Calu3 (cell line): ENCODE measurements around the gene RASSF8. TPM values are rescaled to one million over a fixed set of nuclear protein-coding genes. Genes with fewer than 3 reads are reported as not detected.

Experiments
- BruUV-seq: library from RNA; stranded (reverse); fragments of 400-500 nt; replicated peaks from 2 replicates; lab custom pipeline; 2021; lab: Mats Ljungman, UMichigan
- CTCF ChIA-PET: fragments of 300-600 bp; sonication (Branson Sonifier 250); formaldehyde crosslinking; loops from one replicate; lab custom pipeline; 2022; ENCODE audit warnings: antibody characterized with exemption; lab: Charles Lee
- DNase-seq: peaks from one replicate; pipeline ENCODE4 v3.0.0; 2022
- H3K27ac Mint-ChIP-seq: one replicate; pipeline ENCODE4 v1.8.0; 2022; ENCODE audit warnings: mixed read lengths; ENCODE audit not compliant: unreplicated experiment
- H3K27me3 Mint-ChIP-seq: one replicate; pipeline ENCODE4 v1.8.0; 2022; ENCODE audit warnings: mixed read lengths; ENCODE audit not compliant: unreplicated experiment
- H3K36me3 Mint-ChIP-seq: one replicate; pipeline ENCODE4 v1.8.0; 2022; ENCODE audit warnings: mild to moderate bottlenecking, moderate library complexity, mixed read lengths; ENCODE audit not compliant: insufficient read depth, unreplicated experiment
- H3K4me1 Mint-ChIP-seq: one replicate; pipeline ENCODE4 v1.8.0; 2022; ENCODE audit warnings: mild to moderate bottlenecking, low read depth, mixed read lengths; ENCODE audit not compliant: unreplicated experiment
- H3K4me3 Mint-ChIP-seq: one replicate; pipeline ENCODE4 v1.8.0; 2022; ENCODE audit warnings: mild to moderate bottlenecking, low read depth, moderate library complexity, mixed read lengths; ENCODE audit not compliant: unreplicated experiment
- H3K9me3 Mint-ChIP-seq: one replicate; pipeline ENCODE4 v1.8.0; 2022; ENCODE audit warnings: low read depth, mixed read lengths; ENCODE audit not compliant: unreplicated experiment
- intact Hi-C: fragments of 100-400 bp; cut with micrococcal nuclease; formaldehyde crosslinking; loops from one replicate; pipeline ENCODE4 v1.10.0; 2022; ENCODE audit not compliant: unreplicated experiment
- total RNA-seq: library from RNA; stranded (reverse); gene quantifications from 2 replicates; pipeline ENCODE4 v1.2.3, GENCODE V29; 2022
- TF ChIP-seq, protein P1 (sequence below): fragments of 200-600 bp; IDR thresholded peaks from one replicate; pipeline ENCODE4 v1.8.0; 2022; ENCODE audit warnings: antibody characterized with exemption; ENCODE audit not compliant: unreplicated experiment

Gene RASSF8
- total RNA-seq, 1 experiment from 2014 or later, result 26.6 TPM

DNA sequence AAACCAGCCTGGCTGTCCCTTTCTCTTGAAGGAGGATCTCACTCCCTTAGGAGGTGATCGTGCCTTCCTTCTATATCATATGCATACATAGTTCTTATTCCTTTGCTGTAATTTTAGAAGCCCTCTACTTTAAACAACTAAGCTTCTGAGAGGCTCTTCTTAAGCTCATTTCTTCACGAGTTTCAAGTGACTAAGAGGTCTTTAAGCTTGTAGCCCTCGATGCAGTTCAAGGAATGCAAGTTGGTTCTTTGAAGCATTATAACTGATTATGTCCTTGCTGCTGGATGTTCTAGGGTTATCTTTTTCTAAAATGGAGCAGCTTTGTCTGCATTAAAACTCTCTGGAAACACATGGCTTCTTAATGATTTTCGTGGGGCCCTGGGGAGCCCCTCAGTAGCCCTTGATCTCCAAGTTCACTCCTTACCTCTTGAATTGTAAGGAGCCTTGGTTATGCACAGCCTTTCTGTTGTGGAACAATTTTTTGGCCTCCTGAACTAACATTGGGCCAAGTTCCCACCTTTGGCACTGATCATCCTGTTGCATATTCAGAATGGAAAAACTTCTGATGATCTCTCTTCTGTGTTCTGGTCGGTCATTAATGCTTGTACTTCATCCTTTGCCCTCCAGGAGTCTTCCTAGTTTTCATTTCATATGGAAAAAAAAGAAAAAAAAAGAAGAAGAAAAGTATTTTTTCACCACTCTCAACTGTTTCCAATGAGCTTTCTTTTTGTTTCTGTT, 12.6 kb downstream of the RASSF8 start:
- no peak for DNase-seq
- no peak overlapping the region for H3K27ac Mint-ChIP-seq
- no peaks in the 10 kb centered on the region for H3K36me3 Mint-ChIP-seq
- CTCF ChIA-PET, result no interaction called here
- TF ChIP-seq, protein P1, sequence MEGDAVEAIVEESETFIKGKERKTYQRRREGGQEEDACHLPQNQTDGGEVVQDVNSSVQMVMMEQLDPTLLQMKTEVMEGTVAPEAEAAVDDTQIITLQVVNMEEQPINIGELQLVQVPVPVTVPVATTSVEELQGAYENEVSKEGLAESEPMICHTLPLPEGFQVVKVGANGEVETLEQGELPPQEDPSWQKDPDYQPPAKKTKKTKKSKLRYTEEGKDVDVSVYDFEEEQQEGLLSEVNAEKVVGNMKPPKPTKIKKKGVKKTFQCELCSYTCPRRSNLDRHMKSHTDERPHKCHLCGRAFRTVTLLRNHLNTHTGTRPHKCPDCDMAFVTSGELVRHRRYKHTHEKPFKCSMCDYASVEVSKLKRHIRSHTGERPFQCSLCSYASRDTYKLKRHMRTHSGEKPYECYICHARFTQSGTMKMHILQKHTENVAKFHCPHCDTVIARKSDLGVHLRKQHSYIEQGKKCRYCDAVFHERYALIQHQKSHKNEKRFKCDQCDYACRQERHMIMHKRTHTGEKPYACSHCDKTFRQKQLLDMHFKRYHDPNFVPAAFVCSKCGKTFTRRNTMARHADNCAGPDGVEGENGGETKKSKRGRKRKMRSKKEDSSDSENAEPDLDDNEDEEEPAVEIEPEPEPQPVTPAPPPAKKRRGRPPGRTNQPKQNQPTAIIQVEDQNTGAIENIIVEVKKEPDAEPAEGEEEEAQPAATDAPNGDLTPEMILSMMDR, result no peak
- no peaks in the 10 kb centered on the region for H3K9me3 Mint-ChIP-seq
- no peaks in the 10 kb centered on the region for H3K4me1 Mint-ChIP-seq
- BruUV-seq, result no TSS peak
- H3K4me3 Mint-ChIP-seq, result no peak overlapping the region
- H3K27me3 Mint-ChIP-seq, result no peaks in the 10 kb centered on the region
- intact Hi-C loops, result no loop called here

DNA sequence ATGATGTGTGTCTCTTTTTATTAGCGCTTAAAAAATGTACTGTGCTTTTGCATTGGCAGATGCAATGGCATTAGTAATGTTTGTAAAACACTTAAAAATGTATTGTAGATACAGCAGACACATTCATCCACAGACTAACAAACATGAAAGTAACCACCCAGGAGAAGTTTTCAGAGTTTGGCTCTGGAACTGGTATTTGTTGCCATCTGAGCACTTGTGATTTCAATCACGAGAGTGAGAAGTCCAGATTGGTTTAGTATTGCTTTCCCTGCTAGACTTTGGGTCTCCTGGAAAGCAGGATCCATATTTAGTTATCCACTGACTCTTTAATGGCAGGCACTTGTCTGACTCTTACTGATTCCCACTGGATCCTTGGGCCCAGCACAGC, 13.2 kb downstream of the RASSF8 start:
- intact Hi-C loops, result no loop called here
- no peaks in the 10 kb centered on the region for H3K27me3 Mint-ChIP-seq
- CTCF ChIA-PET, result no interaction called here
- DNase-seq, result no peak
- H3K4me1 Mint-ChIP-seq, result no peaks in the 10 kb centered on the region
- H3K9me3 Mint-ChIP-seq, result no peaks in the 10 kb centered on the region
- TF ChIP-seq, protein P1, result no peak
- BruUV-seq, result no TSS peak
- H3K36me3 Mint-ChIP-seq, result no peaks in the 10 kb centered on the region
- H3K27ac Mint-ChIP-seq, result no peak overlapping the region
- H3K4me3 Mint-ChIP-seq, result no peak overlapping the region

DNA sequence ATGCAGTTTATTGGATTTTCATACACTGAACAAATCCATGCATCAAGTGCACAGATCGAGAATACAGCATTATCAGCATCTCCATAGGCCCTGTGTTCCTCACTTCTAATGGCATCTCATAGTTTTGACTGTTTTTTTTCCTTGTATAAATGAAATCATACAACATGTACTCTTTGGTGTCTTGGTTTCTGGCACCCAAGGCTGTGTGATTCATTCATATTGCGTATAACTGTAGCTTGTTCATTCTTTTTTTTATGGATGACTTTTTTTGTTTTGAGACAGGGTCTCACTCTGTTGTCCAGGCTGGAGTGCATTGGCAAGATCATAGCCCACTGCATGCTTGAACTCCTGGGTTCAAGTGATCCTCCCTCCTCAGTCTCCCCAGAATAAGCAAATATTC, 14.3 kb downstream of the RASSF8 start:
- no TSS peak for BruUV-seq
- intact Hi-C loops, result no loop called here
- no peaks in the 10 kb centered on the region for H3K36me3 Mint-ChIP-seq
- no peak overlapping the region for H3K27ac Mint-ChIP-seq
- no peak for DNase-seq
- TF ChIP-seq, protein P1, result no peak
- H3K27me3 Mint-ChIP-seq, result no peaks in the 10 kb centered on the region
- CTCF ChIA-PET, result no interaction called here
- no peak overlapping the region for H3K4me3 Mint-ChIP-seq
- no peaks in the 10 kb centered on the region for H3K4me1 Mint-ChIP-seq
- H3K9me3 Mint-ChIP-seq, result no peaks in the 10 kb centered on the region

DNA sequence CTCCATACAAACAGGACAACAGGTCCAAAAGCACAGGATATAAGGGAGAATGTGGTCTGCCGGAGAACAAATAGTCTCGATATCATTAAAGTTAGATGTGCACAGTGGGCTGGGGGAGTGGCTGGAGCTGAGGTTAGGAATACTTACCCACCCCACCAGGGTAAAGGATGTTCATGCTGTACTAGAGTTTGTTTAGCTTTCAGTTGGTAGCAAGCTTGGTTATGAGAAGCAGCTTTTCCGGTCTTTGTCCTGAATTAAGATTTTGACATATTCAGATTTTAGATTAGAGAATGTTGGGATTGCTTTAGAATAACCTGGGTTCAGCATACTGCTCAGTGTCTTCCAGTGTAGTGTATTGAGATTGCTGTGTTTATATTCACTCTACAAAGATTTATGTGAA, 16.7 kb downstream of the RASSF8 start:
- Mint-ChIP-seq H3K27ac (no peak overlapping the region), H3K4me1 (no peaks in the 10 kb centered on the region), H3K9me3 (no peaks in the 10 kb centered on the region), H3K27me3 (no peaks in the 10 kb centered on the region), H3K36me3 (no peaks in the 10 kb centered on the region), H3K4me3 (no peak overlapping the region)
- CTCF ChIA-PET, result interaction anchor here (0.5 kb wide), 1 partner anchor 64 kb away, joined by 3 read pairs; no protein-coding TSS in a partner anchor
- DNase-seq, result no peak
- BruUV-seq, result no TSS peak
- TF ChIP-seq, protein P1, result no peak
- intact Hi-C loops, result no loop called here
